Measurements from ENCODE around the gene IGFL3. TPM values are rescaled to one million over a fixed set of nuclear protein-coding genes. Genes with fewer than 3 reads are reported as not detected.

IGFL3 gene
- total RNA-seq, 6 experiments from 2014 or later, result not detected

DNA sequence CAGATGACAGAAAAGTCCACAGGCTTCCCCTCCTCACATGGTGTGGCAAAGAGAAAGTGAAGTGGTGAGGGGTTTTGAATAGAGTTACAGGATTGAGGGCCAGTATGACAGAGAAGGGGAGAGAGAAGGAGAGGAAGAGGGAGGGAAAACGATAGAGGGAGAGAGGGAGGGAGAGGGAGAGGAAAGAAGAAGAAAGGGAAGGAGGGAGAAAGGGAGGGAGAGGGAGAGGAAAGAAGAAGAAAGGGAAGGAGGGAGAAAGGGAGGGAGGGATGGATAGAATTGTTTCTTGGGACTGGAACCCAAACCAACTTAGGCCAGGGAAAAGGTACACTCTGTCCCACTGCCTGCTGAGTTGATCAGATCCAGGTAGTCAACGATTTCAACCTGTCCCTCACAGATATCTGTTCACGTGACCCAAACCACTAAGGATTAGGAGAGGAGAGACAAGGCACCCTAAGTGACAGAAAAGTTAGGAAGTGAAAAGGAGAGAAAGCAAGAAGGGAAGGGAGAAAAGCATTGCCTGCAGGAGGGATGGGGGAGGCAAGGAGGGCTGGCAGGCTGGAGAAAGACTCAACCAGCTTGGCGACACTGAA is 8.1 kb upstream of the IGFL3 start:
- intact Hi-C loops (cut with DNase I), result no loop called here
- Histone ChIP-seq H3K27me3 (no peaks in the 10 kb centered on the region), H3K4me1 (no peaks in the 10 kb centered on the region), H3K36me3 (no peaks in the 10 kb centered on the region), H3K9me3 (no peaks in the 10 kb centered on the region), H3K27ac (peak overlapping the region in 2 of 3 donors; percentile 47 to 63), H3K4me3 (no peak overlapping the region)
- ATAC-seq (peak in 1 of 4 donors; percentile 24), DNase-seq (no peak)
- 66% methylated on average over 4 of the region's 4 CpGs for WGBS (ENCODE audit: insufficient coverage, low coverage, low lambda C conversion rate, missing lambda C conversion rate)
- TF ChIP-seq, protein P1, sequence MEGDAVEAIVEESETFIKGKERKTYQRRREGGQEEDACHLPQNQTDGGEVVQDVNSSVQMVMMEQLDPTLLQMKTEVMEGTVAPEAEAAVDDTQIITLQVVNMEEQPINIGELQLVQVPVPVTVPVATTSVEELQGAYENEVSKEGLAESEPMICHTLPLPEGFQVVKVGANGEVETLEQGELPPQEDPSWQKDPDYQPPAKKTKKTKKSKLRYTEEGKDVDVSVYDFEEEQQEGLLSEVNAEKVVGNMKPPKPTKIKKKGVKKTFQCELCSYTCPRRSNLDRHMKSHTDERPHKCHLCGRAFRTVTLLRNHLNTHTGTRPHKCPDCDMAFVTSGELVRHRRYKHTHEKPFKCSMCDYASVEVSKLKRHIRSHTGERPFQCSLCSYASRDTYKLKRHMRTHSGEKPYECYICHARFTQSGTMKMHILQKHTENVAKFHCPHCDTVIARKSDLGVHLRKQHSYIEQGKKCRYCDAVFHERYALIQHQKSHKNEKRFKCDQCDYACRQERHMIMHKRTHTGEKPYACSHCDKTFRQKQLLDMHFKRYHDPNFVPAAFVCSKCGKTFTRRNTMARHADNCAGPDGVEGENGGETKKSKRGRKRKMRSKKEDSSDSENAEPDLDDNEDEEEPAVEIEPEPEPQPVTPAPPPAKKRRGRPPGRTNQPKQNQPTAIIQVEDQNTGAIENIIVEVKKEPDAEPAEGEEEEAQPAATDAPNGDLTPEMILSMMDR (IDR thresholded peaks at IDR 0.05), result no peak
- TF ChIP-seq POLR2A (IDR thresholded peaks at IDR 0.05), result no peak

DNA sequence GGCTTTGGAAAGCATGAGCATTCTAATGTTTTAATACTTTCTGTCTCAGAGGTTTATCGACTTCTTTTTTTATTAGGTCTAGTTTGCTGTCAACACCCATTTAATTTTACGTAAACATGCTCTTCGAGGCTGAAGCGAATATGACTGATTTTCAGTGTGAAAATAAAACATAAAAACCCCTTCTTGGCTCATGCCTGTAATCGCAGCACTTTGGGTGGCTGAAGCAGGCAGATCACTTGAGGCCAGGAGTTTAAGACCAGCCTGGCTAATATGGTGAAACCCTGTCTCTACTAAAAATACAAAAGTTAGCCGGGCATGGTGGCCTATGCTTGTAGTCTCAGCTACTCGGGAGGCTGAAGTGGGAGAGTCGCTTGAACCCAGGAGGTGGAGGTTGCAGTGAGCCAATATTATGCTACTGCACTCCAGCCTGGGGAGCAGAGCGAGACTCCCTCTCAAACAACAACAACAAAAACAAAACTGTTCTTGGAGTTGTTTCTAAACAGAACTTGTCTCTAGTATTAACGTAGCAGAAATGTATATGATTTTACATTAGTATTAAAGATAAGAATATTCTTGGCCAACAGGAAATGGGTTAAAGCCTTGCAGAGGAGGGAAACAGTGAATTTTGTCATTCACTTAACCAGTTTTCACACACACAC is 7.1 kb upstream of the IGFL3 start:
- WGBS (ENCODE audit: insufficient coverage, low coverage, low lambda C conversion rate, missing lambda C conversion rate), result 79% methylated on average over 10 of the region's 10 CpGs
- intact Hi-C loops (cut with DNase I), result no loop called here
- Histone ChIP-seq H3K4me3 (no peak overlapping the region), H3K36me3 (no peaks in the 10 kb centered on the region), H3K27ac (no peak overlapping the region), H3K27me3 (no peaks in the 10 kb centered on the region), H3K9me3 (no peaks in the 10 kb centered on the region), H3K4me1 (no peaks in the 10 kb centered on the region)
- no peak for TF ChIP-seq POLR2A (IDR thresholded peaks at IDR 0.05)
- TF ChIP-seq, protein P1 (IDR thresholded peaks at IDR 0.05), result no peak
- ATAC-seq (no peak), DNase-seq (no peak)

DNA sequence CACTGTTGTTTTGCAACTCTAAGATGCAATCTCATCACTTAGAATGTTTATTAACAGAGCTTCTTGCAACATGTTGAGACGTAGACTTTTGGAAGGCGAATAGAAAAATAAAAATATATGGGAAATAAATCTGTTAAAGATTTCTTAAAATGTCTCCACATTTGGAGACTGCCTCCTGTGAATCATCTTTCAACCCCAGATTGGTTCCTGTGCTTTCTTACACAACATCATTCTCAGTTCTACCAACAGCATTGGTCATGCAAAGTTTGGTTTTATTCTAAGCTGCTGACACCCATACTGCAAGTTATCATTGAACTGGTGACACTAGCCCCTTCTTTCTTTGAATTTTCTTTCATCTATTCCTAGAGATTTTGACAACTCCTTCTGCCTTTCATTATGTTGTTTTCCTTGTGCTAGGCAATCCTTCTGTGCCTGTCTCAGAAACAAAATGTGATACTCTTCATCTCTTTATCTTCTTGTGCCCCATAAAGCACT is 1.6 kb upstream of the IGFL3 start:
- TF ChIP-seq, protein P1 (IDR thresholded peaks at IDR 0.05), result no peak
- no peak for TF ChIP-seq POLR2A (IDR thresholded peaks at IDR 0.05)
- no peaks in the 10 kb centered on the region for H3K9me3 ChIP-seq
- intact Hi-C loops (cut with DNase I), result no loop called here
- H3K36me3 ChIP-seq, result no peaks in the 10 kb centered on the region
- no peaks in the 10 kb centered on the region for H3K4me1 ChIP-seq
- no peak overlapping the region for H3K27ac ChIP-seq
- H3K4me3 ChIP-seq, result no peak overlapping the region
- DNase-seq, result no peak
- no peaks in the 10 kb centered on the region for H3K27me3 ChIP-seq
- no peak for ATAC-seq
- WGBS (ENCODE audit: insufficient coverage, low coverage, low lambda C conversion rate, missing lambda C conversion rate), result 57% methylated on average over 2 of the region's 2 CpGs

DNA sequence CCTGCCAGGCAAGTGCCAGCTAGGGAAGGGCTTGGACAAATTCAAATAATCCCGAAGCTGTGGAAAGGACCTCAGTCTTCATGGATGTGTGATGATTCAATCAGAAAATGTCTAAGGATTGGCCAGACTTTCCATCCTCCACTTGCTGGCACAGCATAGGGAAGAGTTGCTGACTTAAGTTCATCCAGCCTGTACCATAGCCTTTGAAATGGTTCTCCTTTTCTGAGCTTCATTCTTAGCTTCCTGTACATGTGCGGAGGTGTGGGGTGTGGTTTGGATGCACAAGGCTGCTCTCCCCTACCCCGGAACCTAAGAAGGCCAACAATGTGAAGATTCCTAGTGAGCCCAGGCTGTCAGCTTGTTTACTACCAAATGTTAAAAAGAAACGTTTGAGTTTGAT is 959 bp upstream of the IGFL3 start:
- no peak for DNase-seq
- Histone ChIP-seq H3K27me3 (peaks cover 0 to 1% of the 10 kb centered on the region in 2 donors), H3K36me3 (no peaks in the 10 kb centered on the region), H3K4me1 (no peaks in the 10 kb centered on the region), H3K4me3 (no peak overlapping the region), H3K9me3 (no peaks in the 10 kb centered on the region), H3K27ac (no peak overlapping the region)
- intact Hi-C loops (cut with DNase I), result no loop called here
- 39% methylated on average over 4 of the region's 4 CpGs for WGBS (ENCODE audit: insufficient coverage, low coverage, low lambda C conversion rate, missing lambda C conversion rate)
- TF ChIP-seq, protein P1 (IDR thresholded peaks at IDR 0.05), result no peak
- no peak for TF ChIP-seq POLR2A (IDR thresholded peaks at IDR 0.05)
- ATAC-seq, result no peak

Measured in right lobe of liver (tissue), 6 donors.